GM19372 (cell line): ENCODE results near the gene RYR1.
"Not testable (repeated sequence)": the region's sequence is repeated elsewhere in the genome, so short reads cannot be mapped to it uniquely, and the experiment has no call there.

Source experiments
- ATAC-seq: cut with Tn5 transposase; IDR thresholded peaks from one replicate; pipeline ENCODE4 v1.9.1; 2021; ENCODE audit warnings: mild to moderate bottlenecking, low read depth, moderate library complexity; ENCODE audit not compliant: unreplicated experiment

RYR1 gene

DNA sequence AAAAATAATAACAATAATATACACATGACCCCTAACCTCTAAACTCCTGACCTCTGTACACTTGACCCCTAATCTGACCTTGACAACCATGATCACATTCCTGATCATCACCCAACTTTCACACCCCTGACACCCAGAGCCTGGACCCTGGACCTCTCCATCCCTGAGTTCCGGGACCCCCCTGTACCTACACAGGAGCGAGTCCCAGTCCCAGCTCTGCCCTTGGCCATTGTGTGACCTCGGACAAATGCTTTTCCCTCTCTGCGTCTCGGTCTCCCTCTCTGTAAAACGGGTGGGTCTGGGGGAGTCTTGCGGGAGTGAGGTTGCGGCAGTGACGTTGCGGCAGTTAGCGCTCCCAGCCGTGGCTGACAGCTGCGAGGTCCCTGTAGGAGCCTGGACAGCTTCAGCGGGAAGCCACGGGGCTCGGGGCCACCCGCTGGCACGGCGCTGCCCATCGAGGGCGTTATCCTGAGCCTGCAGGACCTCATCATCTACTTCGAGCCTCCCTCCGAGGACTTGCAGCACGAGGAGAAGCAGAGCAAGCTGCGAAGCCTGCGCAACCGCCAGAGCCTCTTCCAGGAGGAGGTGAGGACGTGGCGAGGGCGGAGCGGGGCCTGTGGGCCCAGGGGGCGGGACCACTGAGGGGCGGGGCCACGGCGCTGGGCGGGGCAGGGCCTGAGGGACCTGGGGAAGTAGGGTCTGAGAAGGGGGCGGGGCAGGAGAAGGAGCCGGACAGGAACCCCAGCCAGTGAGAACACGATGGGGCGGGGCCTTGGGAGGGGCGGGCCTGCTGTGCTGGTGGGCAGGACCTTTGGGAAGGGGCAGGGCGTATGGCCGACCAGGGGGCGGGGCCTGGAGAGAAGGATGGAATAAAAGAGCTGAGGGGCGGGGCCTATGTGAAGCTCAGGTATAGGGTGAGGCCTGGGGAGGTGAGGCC, 19.2 kb downstream of the RYR1 start:
- no peak for ATAC-seq

DNA sequence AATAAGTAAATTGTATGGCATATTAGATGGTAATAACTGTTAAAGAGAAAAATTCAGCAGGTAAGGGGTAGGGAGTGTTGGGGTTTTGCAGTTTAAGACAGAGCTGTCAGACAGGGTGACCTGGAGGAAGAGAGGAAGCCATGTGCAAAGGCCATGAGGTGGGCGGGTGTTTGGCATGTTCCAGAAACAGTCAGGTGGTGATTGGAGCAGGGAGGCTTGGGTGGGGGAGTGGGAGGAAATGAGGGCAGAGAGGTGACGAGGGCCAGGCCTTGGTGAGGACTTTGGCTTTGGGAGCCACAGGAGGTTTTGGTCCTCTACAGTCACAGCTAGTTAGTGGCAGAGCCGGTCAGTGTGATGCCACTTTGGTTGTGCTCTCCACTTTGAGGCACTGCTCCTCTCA, 20.1 kb downstream of the RYR1 start:
- no peak for ATAC-seq

DNA sequence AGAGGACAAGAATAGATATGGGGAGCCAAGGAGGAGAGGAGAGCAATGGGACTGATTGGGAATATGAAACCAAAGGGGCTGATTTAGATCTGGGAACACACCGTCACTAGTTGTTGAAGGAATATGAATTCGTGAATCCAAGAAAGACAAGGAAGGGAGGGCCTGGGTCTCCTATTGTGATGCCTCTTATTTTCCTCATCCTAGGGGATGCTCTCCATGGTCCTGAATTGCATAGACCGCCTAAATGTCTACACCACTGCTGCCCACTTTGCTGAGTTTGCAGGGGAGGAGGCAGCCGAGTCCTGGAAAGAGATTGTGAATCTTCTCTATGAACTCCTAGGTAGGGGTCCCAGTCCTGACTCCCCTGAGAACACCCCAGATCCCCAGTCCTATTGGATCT, 21.5 kb downstream of the RYR1 start:
- ATAC-seq = no peak

DNA sequence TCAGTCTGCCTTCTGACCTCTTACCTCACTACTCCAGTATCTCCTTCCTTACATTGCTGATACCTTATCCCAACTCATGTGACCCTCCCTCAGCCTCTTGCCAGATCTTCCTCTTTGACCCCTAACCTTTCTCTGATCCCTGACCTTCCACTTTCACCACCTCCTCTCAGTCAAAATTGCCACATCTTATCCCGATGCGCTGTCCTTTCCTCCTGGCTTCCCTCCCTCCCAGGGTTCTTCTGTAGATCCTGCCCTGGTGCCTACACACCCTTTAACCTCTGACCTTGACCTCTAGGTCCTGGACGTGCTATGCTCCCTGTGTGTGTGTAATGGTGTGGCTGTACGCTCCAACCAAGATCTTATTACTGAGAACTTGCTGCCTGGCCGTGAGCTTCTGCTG, 23.7 kb downstream of the RYR1 start:
- ATAC-seq = no peak

DNA sequence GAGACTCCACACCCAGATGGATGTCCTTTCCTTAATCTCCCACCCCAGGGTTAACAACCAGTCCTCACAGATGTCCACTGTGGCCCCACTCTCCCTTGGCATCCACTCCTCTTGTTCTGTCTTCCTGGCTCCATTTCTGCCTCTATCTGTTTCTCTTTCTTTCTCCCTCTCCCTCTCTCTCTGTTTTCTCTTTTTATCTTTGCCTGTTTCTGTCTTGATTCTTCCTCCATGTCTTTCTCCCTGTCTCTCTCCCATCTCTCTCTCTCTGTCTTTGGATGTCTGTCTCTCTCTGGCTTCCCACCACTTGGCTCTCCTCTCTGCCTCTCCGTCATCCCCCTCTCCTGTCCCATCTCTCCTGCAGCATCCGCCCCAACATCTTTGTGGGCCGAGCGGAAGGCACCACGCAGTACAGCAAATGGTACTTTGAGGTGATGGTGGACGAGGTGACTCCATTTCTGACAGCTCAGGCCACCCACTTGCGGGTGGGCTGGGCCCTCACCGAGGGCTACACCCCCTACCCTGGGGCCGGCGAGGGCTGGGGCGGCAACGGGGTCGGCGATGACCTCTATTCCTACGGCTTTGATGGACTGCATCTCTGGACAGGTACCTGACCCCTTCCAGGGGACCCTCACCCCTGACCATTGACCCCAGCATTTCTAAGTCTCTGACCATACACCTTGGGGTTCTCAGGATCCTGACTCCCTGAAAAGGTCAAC, 24.4 kb downstream of the RYR1 start:
- ATAC-seq = no peak

DNA sequence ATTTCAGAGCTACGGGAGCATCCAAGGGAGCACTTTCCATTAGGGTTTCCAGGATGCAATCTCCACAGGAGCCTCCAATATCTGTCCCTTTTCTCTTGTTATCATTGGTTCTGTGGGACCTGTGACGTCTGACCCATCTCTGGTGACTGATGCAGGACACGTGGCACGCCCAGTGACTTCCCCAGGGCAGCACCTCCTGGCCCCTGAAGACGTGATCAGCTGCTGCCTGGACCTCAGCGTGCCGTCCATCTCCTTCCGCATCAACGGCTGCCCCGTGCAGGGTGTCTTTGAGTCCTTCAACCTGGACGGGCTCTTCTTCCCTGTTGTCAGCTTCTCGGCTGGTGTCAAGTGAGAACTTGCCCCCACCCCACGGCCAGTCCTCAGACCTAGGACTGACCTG, 25.5 kb downstream of the RYR1 start:
- no peak for ATAC-seq

DNA sequence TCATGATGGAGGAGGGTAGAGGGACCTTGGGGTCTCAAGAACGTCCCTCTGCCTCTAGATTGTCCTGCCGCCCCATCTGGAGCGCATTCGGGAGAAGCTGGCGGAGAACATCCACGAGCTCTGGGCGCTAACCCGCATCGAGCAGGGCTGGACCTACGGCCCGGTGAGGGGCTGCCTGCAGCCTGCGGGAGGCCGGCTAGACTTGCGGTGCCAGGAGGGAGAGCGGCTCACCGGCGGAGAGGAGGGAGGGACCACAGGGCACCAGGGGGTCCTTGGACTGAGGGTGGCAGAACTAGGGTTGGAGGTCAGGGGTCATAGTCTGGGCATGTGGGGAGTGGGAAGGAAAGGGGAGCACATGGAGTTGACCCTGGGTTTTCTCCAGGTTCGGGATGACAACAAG, 29.9 kb downstream of the RYR1 start:
- ATAC-seq = no peak

DNA sequence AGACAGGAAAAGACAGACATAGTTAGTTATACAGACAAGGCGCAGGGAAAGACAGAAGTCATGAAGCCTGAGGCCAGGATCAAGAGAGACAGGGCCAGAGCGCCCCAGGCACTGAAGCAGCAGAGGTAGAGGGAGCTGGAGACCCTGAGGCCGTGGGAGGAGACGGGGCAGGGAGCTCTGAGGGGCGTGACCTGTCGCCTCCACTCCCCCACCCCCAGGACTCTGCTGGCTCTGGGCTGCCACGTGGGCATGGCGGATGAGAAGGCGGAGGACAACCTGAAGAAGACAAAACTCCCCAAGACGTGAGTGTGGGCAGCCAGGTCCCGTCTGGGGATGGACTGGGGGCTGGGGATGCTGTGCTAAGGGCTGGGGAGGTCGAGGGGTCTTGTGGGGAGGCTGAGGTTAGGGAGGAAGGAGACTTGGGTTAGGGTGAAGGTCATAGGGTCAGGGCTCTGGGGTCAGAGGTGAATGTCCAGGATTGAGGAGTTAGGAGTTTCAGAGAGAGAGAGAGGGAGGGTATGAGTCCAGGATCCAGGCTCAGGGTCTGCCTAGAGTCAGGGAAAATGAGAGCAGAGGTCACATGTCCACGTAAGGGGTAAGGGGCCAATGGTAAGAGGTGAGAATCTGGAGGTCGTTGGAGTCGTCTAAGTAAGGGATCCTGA, 31.1 kb downstream of the RYR1 start:
- no peak for ATAC-seq

DNA sequence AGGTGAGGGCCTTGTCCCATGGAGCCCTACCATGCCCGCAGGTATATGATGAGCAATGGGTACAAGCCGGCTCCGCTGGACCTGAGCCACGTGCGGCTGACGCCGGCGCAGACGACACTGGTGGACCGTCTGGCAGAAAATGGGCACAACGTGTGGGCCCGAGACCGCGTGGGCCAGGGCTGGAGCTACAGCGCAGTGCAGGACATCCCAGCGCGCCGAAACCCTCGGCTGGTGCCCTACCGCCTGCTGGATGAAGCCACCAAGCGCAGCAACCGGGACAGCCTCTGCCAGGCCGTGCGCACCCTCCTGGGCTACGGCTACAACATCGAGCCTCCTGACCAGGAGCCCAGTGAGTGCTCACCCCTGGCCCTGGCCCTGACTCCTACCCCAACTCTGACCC, 32.6 kb downstream of the RYR1 start:
- no peak for ATAC-seq

DNA sequence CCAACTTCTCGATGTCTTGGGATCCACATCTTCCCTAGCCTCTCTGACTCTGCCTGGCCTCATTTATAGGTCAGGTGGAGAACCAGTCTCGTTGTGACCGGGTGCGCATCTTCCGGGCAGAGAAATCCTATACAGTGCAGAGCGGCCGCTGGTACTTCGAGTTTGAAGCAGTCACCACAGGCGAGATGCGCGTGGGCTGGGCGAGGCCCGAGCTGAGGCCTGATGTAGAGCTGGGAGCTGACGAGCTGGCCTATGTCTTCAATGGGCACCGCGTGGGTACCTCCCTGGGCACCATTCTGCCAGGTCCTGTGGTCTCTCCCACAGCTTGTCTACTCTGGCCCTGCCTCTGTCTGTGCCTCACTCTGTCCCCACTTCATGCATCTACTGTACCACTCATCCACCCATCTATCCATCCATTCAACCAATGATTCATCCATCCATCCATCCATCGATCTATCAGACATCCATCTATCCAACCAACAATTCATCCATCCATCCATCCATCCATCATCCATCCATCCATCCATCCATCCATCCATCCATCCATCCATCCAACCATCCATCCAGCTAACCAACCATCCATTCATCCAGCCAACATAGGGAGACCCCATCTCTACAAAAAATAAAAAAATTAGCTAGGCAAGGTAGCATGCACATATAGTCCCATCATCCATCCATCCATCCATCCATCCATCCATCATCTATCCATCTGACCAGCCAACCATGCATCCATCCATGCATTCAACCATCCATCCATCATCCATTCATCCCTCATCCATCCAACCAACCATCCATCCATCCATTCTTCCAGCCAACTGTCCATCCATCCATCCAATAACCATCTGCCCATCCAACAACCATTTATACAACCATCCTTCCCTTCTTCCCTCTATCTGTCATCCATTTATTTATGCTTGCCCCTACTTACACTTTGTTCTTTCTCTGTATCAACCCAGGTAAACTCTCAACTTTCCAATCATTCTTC, 34.3 kb downstream of the RYR1 start:
- ATAC-seq = no peak

DNA sequence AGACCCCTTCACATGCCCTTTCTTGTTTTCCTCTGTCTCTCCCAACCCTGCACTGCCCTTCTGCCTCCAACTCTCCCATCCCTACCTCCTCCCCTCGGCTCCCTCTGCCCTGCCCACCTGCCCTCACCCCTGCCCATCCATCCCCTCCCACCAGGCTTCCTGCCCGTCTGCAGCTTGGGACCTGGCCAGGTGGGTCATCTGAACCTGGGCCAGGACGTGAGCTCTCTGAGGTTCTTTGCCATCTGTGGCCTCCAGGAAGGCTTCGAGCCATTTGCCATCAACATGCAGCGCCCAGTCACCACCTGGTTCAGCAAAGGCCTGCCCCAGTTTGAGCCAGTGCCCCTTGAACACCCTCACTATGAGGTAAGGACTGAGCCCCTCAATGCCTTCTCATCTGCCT, 35.7 kb downstream of the RYR1 start:
- no peak for ATAC-seq

DNA sequence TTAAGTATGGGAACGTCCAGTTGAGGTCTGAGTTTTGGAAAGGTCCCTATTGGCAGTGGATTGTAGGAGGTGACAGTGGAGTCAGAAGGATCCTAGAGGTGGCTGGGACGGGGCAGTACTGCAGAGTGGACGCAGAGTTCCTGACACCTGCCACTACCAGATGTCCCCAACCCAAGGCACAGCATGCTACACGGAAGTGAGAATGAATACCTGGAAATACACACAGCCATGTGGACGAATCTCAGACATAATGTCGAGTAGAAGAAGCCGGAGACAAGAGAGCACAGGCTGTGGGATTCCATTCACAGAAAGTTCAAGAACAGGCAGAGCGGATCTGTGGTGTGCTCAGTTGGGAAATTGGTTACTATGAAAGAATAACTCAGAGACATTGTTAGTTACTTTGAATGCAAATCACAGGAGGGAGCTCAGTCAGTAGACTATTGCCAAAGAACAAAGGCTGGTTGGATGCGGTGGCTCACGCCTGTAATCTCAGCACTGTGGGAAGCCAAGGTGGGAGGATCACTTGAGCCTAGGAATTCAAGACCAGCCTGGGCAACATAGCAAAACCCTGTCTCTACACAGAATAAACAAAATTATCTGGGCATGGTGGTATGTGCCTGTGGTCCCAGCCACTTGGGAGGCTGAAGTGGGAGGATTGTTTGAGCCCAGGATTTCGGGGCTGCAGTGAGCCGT, 37.4 kb downstream of the RYR1 start:
- ATAC-seq = no peak

DNA sequence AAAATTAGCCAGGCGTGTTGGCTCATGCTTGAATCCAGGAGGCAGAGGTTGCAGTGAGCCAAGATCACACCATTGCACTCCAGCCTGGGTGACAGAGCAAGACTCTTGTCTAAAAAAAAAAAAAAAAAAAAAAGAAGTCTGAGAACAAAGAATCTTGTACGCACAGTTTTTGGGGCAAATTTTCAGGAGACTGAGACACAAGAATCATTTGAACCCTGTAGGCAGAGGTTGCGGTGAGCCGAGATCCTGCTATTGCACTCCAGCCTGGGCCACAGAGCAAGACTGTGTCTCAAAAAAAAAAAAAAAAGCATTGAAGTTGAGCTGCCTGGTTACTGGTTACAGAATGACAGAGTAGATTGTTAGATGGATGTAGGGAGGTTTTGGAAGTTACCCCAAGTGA, 39.2 kb downstream of the RYR1 start:
- ATAC-seq = not testable (repeated sequence)

DNA sequence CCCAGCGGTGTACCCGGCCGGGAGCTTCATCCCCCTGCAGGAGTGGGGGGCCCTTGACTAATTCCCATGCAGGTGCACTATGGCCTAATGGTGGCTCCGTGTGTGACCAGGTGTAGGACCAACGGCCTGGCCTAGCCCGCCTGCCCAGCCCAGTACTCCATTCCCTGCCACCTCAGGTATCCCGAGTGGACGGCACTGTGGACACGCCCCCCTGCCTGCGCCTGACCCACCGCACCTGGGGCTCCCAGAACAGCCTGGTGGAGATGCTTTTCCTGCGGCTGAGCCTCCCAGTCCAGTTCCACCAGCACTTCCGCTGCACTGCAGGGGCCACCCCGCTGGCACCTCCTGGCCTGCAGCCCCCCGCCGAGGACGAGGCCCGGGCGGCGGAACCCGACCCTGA, 39.7 kb downstream of the RYR1 start:
- no peak for ATAC-seq

DNA sequence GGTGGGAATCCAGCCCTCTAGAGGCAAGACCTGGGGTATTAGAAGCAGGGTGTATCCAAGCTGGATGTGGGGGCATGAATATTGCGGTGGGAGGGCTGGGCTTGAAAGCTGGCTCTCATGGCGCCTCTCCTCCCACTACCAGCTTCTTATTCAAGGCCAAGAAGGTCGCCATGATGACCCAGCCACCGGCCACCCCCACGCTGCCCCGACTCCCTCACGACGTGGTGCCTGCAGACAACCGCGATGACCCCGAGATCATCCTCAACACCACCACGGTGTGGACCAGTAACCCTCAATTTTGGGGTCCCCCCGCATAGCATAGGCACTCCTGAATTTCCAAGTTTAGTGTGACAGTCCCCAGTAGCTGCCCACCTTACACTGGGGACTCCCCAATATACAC, 41.7 kb downstream of the RYR1 start:
- no peak for ATAC-seq

DNA sequence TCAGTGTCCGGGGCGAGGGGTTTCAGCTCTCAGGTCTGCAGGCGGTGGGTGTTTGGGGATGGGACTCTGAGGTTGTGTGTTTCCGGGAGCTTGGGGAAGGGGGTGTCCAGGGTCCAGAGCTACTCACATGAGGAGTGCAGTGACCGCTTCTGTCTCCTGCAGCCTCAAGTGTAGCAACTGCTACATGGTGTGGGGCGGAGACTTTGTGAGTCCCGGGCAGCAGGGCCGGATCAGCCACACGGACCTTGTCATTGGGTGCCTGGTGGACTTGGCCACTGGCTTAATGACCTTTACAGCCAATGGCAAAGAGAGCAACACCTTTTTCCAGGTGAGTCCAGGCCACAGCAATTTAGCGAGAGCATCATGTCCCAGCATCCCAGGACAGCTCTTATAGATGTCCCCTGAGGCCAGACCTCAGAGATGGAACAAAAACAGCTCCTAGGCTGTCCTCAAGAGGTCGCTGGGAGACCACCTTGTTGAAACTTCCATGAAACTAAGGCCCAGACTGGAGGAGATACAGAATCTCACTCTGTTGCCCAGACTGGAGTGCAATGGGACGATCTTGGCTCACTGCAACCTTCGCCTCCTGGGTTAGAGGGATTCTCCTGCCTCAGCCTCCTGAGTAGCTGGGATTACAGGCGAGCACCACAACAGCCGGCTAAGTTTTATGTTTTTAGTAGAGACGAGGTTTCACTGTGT, 44.9 kb downstream of the RYR1 start:
- ATAC-seq = no peak

DNA sequence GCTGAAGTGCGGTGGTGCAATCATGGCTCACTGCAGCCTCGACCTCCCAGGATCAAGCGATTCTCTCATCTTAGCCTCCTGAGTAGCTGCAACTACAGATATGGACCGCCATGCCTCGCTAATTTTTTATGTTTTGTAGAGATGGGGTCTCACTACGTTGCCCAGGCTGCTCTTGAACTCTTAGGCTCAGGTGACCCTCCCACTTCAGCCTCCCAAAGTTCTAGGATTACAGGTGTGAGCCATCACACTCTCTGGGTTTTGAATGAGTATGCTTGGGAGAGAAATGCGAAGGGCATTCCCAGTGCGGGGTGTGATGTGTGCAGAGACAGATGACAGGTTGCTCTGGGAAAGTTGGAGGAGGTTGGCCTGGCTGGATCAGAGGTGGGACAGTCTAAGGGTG, 49.0 kb downstream of the RYR1 start:
- ATAC-seq = no peak

DNA sequence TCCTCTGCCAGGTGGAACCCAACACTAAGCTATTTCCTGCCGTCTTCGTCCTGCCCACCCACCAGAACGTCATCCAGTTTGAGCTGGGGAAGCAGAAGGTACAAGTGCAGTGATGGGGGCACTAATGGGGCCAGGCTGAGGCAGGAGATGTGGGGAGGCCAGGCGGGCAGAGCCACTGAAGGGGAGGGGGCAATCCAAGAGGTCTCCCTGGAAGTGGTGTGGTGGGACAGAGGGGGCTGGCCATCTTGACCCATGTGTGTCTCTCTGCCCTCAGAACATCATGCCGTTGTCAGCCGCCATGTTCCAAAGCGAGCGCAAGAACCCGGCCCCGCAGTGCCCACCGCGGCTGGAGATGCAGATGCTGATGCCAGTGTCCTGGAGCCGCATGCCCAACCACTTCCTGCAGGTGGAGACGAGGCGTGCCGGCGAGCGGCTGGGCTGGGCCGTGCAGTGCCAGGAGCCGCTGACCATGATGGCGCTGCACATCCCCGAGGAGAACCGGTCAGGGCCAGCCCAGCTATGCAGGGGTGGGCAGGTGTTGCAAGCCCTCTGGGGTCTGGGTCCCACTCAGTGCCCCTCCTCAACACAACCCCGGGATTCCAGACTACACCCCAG, 49.6 kb downstream of the RYR1 start:
- ATAC-seq = no peak

DNA sequence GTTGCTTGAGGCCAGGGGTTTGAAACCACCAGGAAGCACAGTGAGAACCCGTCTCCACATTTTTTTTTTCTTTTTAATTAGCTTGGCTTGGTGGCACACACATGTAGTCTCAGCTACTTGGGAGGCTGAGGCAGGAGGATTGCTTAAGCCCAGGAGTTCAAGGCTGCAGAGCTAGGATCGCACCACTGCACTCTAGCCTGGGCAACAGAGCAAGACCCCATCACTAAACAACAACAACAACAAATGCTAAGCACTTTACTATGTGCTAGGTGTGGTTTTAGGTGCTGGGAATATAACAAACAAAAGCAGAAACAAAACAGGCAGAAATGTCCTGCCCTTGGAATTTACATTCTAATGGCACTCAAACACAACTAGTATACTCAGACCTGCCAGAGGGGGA, 51.3 kb downstream of the RYR1 start:
- no peak for ATAC-seq
